Endodermal cell (in vitro differentiated cells): ENCODE measurements around the gene ADSL. TPM values are rescaled to one million over a fixed set of nuclear protein-coding genes. Genes with fewer than 3 reads are reported as not detected.

Experiments
- DNase-seq: peaks from one replicate; pipeline ENCODE4 v3.0.0-alpha.2; 2017
- H3K27ac ChIP-seq: 2 replicates; pipeline ENCODE4 v1.5.1; 2013; ENCODE audit warnings: mild to moderate bottlenecking, low read depth, low read length, moderate library complexity
- H3K27me3 ChIP-seq: 2 replicates; pipeline ENCODE4 v1.6.1; 2013; ENCODE audit warnings: mild to moderate bottlenecking, low read length, moderate library complexity; ENCODE audit not compliant: insufficient read depth, control insufficient read depth, poor library complexity, severe bottlenecking
- H3K36me3 ChIP-seq: 2 replicates; pipeline ENCODE4 v1.7.0; 2013; ENCODE audit warnings: mild to moderate bottlenecking, low read length, moderate library complexity; ENCODE audit not compliant: control insufficient read depth, insufficient read depth
- H3K4me1 ChIP-seq: one replicate; pipeline ENCODE4 v1.7.0; 2013; ENCODE audit warnings: low read length; ENCODE audit not compliant: control insufficient read depth, insufficient read depth
- H3K4me3 ChIP-seq: 2 replicates; pipeline ENCODE4 v1.5.1; 2013; ENCODE audit warnings: mild to moderate bottlenecking, low read length, moderate library complexity
- H3K9ac ChIP-seq: 2 replicates; pipeline ENCODE4 v1.6.1; 2013; ENCODE audit warnings: mild to moderate bottlenecking, low read length, moderate library complexity; ENCODE audit not compliant: poor library complexity, severe bottlenecking; ENCODE audit errors: extremely low read depth
- H3K9me3 ChIP-seq: 2 replicates; pipeline ENCODE4 v1.6.1; 2013; ENCODE audit warnings: mild to moderate bottlenecking, low read length, moderate library complexity; ENCODE audit not compliant: control insufficient read depth
- H3K27ac Mint-ChIP-seq: 2 replicates; pipeline ENCODE4 v1.8.0; 2020; ENCODE audit warnings: mixed read lengths
- H3K27me3 Mint-ChIP-seq: 2 replicates; pipeline ENCODE4 v1.8.0; 2021; ENCODE audit warnings: mild to moderate bottlenecking, mixed read lengths; ENCODE audit not compliant: insufficient read depth
- H3K36me3 Mint-ChIP-seq: 2 replicates; pipeline ENCODE4 v1.8.0; 2020; ENCODE audit warnings: low read depth, mixed read lengths
- H3K4me1 Mint-ChIP-seq: 2 replicates; pipeline ENCODE4 v1.8.0; 2020; ENCODE audit warnings: mixed read lengths
- H3K4me3 Mint-ChIP-seq: 2 replicates; pipeline ENCODE4 v1.8.0; 2020; ENCODE audit warnings: mild to moderate bottlenecking, moderate library complexity, mixed read lengths
- H3K9me3 Mint-ChIP-seq: 2 replicates; pipeline ENCODE4 v1.8.0; 2020; ENCODE audit warnings: mild to moderate bottlenecking, mixed read lengths
- CTCF ChIP-seq: fragments of 200-600 bp; sonication (generic); conservative IDR thresholded peaks from 2 replicates; pipeline ENCODE4 v1.5.0; 2021; ENCODE audit warnings: antibody characterized with exemption, mild to moderate bottlenecking
- WGBS, 2 experiments: methylation state at CpG; one replicate each; pipeline versions ENCODE4 v1.1.5 to v1.1.7; 2013; ENCODE audit warnings: missing lambda C conversion rate in 2 of 2, mixed read lengths in 1 of 2; ENCODE audit not compliant: insufficient coverage in 1 of 2, insufficient read length in 1 of 2; 5-methylcytosine and 5-hydroxymethylcytosine counted together
- total RNA-seq, 2 donors: library from RNA; stranded (reverse); fragmentation: NEBNext Ultra II Directional in 1 of 2; extraction: Animal tissue kit (Norgen Biotek cat#: 25700) in 1 of 2; gene quantifications; 2 replicates in 1 of 2; 3 replicates in 1 of 2; pipeline ENCODE4 v1.2.1, GENCODE V29; 2021

ADSL gene
- total RNA-seq, 2 donors from 2014 or later, result 107 to 118 TPM

DNA sequence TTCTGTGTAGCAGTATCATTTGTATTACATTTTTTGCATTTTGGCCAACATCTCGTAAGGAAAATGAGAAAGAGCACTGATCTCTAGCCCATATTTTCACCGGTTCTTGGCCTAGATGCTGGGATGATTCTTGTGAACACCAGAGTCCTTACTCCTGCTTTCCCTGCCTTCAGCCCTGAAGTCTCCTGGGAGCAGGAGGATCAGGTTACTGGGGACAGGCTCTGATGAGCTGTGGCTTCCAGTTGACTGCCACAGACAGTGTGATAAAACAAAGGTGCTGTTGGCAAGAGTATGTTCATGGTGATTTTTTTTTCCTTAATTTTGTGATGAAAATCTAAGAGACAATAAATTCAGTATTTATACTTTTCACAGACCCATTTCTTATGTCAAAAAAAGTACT, 34.2 kb upstream of the ADSL start:
- no peaks in the 10 kb centered on the region for H3K4me1 Mint-ChIP-seq
- peaks cover 97% of the 10 kb centered on the region for H3K36me3 ChIP-seq
- peaks cover 87% of the 10 kb centered on the region for H3K36me3 Mint-ChIP-seq
- TF ChIP-seq CTCF, result no peak
- 90% methylated on average over 2 of the region's 2 CpGs for WGBS, 2 experiments
- H3K4me1 ChIP-seq, result no peaks in the 10 kb centered on the region
- no peaks in the 10 kb centered on the region for H3K9me3 ChIP-seq
- H3K27ac Mint-ChIP-seq, result no peak overlapping the region
- H3K9ac ChIP-seq, result no peak overlapping the region
- peak; percentile 10 for DNase-seq
- H3K27me3 ChIP-seq, result no peaks in the 10 kb centered on the region
- no peaks in the 10 kb centered on the region for H3K27me3 Mint-ChIP-seq
- no peak overlapping the region for H3K4me3 Mint-ChIP-seq
- H3K9me3 Mint-ChIP-seq, result no peaks in the 10 kb centered on the region
- H3K27ac ChIP-seq, result no peak overlapping the region
- no peak overlapping the region for H3K4me3 ChIP-seq

- no peak for TF ChIP-seq CTCF
- WGBS, 2 experiments, result 85 to 94% methylated on average over 2 of the region's 2 CpGs
- Histone ChIP-seq H3K36me3 (peaks cover 98% of the 10 kb centered on the region), H3K27me3 (no peaks in the 10 kb centered on the region), H3K9ac (no peak overlapping the region), H3K4me1 (no peaks in the 10 kb centered on the region), H3K4me3 (no peak overlapping the region), H3K9me3 (peaks cover 5% of the 10 kb centered on the region), H3K27ac (no peak overlapping the region)
- Mint-ChIP-seq H3K27me3 (no peaks in the 10 kb centered on the region), H3K36me3 (peaks cover 87% of the 10 kb centered on the region), H3K9me3 (no peaks in the 10 kb centered on the region), H3K27ac (no peak overlapping the region), H3K4me3 (no peak overlapping the region), H3K4me1 (no peaks in the 10 kb centered on the region)
- DNase-seq, result peak; percentile 0
Observed at GRCh38 chr22:40313007-40313406, 33.3 kb upstream of the ADSL start.

- Mint-ChIP-seq H3K9me3 (no peaks in the 10 kb centered on the region), H3K4me3 (no peak overlapping the region), H3K36me3 (peaks cover 86% of the 10 kb centered on the region), H3K27ac (no peak overlapping the region), H3K4me1 (no peaks in the 10 kb centered on the region), H3K27me3 (no peaks in the 10 kb centered on the region)
- Histone ChIP-seq H3K9me3 (peaks cover 5% of the 10 kb centered on the region), H3K27ac (no peak overlapping the region), H3K36me3 (peaks cover 89% of the 10 kb centered on the region), H3K27me3 (no peaks in the 10 kb centered on the region), H3K4me1 (no peaks in the 10 kb centered on the region), H3K9ac (no peak overlapping the region), H3K4me3 (no peak overlapping the region)
- no peak for TF ChIP-seq CTCF
- DNase-seq, result no peak
Observed at GRCh38 chr22:40314041-40314440, 32.3 kb upstream of the ADSL start.
